Stimulated activated CD8-positive, alpha-beta memory T cell treated with anti-CD3 and anti-CD28 coated beads, Interleukin-15, amount 100 ng/mL, for 24 hours (primary cell): ENCODE measurements around the gene ARMC5.
"Not testable (repeated sequence)": the region's sequence is repeated elsewhere in the genome, so short reads cannot be mapped to it uniquely, and the experiment has no call there.

ENCODE experiments used
- DNase-seq: peaks from one replicate; pipeline ENCODE4 v3.0.0-alpha.2; 2020; ENCODE audit warnings: low read depth

Gene ARMC5

DNA sequence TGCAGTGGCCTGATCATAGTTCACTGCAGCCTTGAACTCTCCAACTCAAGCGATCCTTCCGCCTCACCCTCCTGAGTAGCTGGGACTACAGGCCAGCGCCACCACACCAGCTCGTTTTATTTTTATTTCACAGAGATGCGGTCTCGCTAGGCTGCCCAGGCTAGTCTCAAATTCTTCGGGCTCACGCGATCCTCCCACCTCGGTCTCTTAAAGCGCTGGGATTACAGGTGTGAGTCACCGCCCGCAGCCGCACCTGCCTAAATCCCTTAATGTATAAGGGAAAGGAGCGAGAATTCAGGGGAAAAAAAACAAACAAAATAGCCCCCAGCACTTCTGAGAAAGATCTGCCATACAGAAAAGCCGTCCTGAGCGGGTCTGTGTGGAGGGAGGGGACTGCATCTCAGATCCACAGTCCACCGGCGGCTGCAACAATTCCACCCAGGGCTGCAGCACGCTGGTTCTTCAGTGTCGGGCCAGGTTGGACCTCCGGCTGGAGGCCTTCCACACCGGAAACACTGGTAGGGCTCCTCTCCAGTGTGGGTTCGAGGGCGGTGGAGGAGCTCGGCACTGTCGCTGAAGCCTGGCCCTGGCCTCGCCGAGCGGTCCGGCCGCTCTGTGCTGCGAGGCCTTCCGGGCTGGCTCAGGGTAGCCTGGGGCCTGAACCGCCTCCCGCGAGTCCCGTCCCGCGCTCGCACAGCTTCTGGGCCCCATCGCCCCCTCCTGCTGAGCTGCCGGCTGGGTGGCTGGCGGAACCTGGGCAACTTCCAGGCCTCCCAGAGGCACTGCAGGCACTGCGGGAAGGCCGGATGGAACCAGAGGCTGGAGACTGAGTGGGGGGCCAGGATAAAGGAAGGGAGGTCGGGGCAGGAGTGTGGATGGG lies 23.7 kb upstream of the ARMC5 start:
- no peak for DNase-seq

DNA sequence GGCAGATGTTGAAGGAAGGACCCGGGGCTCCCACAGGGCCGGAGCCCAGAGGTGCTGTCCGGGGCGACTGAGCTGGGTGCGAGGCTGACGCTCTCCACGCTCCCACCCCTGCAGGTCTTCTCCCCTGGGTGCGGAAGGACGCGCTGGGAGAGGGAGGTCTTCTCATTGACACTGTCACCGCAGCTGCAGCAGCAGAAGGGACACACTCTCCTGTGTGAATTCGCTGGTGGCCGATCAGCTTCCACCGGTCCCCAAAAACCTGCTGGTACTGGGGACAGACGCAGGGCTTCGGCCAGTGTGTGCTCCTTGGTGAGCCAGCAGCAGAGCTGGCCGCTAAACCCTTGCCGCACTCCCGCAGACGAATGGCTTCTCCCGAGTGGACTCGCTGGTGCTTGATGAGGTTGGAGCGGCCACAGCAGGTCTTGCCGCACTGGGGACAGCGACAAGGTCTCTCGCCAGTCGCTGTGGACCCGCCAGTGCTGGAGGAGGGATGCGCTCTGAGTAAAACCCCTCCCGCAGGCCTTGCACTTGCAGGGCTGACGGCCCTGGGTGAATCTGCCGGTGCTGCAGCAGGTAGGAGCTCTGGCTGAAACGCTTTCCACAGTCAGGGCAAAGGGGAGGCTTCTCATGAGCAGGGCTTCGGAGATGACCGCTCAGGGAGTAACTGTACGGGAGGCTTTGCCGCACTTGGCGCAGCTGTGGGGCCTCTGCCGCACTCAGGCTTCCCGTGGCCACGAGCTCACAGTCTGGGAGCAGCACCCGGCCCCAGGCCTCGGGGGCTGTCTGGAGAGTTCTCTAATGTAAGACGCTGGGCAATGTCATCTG lies 22.9 kb upstream of the ARMC5 start:
- DNase-seq = no peak

DNA sequence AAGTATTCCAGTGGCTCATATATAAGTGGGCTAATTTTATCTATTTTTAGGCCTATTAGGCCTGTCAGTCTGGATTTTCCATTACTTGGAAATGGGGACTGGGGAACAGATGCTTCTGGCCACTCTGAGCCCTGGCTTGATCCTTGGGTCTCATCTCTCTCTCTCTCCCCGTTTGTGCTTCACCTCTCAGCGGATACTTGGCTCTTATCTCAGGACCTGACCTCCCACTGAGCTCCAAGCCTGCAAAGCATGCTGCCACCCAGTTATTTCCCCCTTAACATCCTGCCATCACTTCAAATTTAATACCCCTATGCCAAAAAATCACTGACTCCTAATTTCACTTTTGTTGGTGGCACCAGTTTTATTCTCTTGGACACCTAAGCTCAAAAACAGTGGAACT lies 20.9 kb upstream of the ARMC5 start:
- DNase-seq = no peak

DNA sequence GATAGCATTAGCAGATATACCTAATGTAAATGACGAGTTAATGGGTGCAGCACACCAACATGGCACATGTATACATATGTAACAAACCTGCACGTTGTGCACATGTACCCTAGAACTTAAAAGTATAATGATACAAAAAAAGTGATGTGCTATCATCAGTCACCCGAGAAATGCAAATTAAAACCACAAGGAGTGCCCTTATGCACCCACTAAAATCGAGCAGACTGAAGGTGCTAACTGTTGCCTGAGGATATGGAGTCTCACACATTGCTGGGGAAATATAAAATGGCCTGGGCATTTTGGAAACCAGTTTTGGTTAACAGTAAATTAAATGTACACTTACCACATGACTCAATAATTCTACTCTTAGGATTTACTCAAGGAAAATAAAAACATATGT lies 20.3 kb upstream of the ARMC5 start:
- not testable (repeated sequence) for DNase-seq

DNA sequence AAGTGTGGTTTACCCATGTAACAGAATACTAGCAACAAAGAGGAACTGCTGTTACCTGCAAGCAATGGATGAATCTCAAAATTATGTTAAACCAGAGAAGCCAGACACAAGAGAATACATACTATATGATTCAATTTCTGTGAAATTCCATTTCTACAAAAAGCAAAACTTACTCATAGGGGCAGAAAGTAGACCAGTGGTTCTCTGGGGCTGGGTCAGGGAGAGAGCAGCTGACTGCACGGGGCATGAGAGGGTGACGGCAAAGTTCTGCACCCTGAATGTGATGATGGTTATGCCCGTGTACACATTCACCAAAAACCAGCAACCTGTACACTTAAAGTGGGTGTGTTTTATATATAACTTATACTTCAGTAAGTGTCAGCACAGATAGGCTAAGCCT lies 19.8 kb upstream of the ARMC5 start:
- no peak for DNase-seq

DNA sequence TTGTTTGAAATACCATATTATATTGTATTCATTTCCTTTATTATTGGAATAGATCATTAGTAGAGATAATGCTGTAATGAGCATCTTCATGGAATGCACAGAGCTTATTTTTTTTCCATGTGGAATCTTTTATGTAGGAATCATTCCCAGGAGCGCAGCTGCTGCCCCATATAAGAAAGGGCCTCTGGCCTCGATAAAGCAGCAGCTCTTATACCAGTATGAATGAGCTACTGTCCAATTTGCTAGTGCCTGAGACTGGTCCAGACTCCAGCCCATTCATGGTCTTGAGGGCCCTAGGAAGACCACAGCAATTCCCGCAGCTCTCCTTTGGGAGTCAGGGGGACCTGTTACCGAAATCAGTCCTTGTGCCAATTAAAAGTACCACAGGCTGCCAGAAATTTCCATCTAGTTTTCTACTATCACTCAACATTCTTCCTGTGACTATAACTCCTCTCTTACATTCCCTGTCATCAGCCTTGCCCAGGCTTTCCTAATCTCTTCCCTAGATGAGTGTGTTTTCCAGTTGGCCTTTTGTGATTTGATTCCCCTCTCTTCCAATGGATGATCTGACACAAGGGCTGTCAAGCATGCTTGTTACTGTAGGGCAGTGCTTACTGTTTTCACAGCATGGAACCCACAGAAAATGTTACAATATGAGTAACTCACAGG lies 18.7 kb upstream of the ARMC5 start:
- no peak for DNase-seq

DNA sequence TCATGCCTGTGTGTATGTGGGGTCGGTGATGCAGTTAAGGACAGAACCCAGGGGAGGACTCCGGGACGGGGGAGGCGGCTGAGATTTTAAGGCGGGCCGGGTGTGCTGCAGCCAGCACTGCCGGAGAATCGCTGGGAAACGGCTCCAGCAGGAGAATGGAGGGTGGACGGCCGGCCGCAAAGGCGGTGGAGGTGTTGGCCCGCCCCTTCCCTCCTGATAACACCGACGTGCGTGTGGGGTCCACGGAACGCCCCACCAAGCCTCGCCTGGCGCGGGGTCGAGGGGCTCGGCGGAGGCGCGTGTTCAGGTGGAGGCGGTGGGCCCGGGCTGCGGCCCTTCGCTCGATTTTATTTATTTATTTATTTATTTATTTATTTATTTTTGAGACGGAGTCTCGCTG lies 17.3 kb upstream of the ARMC5 start:
- DNase-seq = no peak

DNA sequence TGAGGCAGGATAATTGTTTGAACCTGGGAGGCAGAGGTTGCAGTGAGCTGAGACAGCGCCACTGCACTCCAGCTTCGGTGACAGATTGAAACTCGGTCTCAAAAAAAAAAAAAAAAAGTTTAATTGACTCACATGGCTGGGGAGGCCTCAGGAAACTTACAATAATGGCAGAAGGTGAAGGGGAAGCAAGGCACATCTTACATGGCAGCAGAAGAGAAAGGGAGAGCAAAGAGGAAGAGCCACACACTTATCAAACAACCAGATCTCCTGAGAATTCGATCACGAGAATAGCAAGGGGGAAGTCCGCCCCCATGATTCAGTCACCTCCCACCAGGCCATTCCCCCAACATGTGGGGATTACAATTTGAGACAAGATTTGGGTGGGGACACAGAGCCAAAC lies 13.4 kb upstream of the ARMC5 start:
- not testable (repeated sequence) for DNase-seq

DNA sequence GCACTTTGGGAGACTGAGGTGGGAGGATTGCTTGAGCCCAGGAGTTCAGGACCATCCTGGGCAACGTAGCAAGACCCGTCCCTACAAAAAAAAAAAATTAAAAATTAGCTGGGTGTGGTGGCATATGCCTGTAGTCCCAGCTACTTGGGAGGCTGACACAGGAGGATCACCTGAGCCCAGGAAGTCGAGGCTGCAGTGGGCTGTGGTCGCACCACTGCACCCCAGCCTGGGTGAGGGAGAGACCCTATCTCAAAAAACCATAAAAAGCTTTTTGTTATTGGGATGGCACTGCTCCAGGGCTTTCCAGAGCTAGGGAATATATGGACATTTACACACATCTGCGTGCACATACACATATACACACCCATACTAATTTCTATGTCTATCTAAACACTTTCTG lies 8.1 kb upstream of the ARMC5 start:
- DNase-seq = no peak

DNA sequence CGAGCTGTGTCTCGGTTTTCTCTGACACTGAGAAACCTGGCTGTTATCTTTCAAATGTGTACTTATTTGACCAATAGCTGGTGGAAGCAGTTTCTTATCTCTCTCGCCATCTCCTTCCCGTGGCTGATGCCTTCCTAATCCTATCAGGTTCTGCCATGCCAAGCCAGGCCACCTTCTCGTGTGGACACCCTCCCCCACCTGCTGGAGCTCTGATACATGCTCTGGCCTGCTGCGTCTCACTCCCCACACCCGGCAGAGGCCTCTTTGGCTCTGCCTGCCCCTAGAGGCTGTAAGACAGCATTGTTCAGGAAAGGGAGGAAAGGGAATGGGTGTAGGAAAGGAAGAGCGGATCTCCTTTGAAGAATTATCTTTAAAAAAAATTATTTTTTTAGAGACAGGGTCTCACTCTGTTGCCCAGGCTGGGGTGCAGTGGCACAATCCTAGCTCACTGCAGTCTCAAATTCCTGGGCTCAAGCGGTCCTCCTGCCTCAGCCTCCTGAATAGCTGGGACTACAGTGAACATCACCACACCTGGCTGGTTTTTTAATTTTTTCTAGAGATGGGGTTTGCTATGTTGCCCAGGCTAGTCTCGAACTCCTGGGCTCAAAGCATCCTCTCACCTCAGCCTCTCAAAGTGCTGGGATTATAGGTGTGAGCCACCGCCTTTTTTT lies 7.5 kb upstream of the ARMC5 start:
- no peak for DNase-seq

DNA sequence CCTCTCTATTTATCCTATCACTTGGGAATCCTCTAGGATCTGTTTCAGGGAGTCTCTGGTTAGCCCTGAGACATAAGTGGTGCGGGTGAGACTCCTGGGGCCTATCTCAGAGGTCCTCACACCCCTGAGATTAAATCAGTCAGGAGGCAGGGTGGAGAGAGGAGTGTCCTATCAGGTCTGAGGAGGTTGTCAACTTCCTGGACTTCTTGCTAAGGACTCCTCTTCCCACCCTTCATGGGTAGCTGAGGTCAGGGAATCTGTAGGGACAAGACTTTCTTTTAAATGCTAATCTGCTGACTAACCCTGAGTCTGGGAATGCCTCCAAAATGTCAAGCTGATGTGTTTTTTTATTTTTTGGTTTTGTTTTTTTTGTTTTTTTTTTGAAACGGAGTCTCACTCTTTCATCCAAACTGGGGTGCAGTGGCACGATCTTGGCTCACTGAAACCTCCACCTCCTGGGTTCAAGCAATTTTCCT lies 6.6 kb upstream of the ARMC5 start:
- DNase-seq = no peak

DNA sequence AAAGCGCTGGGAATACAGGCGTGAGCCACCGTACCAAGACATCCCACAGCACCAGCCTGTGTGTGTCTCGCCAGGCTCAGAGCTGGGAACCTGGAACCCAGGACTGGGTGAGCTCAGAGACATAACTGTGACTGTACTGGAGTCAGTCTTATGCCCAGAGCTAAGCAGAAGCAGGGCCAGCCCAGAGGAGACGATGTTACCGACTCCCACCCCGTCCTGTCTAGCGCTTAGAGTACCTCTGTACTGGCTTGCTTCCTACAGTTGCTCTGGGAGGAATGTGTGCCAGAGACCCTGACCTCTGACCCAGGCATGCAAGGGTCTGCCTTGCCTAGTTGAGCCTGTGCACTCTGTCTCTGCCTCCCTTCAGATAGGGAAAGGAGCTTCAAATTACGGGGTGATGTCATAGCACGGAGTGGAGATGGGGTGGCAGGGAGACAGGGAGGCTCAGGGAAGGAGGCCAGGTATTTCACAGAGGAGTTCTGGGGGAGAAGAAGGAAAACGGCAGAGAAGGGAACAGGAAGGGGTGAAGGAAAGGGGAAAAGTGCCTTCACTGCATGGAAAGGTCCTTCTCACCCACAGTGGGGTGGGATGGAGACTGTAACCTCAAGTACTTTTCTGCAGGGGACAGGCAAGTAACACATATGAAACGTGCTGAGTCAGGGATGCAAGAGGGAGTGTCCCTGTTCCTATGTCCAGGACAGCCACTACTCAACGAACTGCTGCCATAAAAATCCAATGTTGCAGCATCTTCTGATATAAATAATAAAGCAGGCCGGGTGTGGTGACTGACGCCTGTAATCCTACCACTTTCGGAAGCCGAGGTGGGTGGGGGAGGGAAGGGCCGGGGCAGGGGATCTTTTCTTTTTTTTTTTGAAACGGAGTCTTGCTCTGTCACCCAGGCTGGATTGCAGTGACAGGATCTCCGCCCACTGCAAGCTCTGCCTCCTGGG lies 5.8 kb upstream of the ARMC5 start:
- no peak for DNase-seq

DNA sequence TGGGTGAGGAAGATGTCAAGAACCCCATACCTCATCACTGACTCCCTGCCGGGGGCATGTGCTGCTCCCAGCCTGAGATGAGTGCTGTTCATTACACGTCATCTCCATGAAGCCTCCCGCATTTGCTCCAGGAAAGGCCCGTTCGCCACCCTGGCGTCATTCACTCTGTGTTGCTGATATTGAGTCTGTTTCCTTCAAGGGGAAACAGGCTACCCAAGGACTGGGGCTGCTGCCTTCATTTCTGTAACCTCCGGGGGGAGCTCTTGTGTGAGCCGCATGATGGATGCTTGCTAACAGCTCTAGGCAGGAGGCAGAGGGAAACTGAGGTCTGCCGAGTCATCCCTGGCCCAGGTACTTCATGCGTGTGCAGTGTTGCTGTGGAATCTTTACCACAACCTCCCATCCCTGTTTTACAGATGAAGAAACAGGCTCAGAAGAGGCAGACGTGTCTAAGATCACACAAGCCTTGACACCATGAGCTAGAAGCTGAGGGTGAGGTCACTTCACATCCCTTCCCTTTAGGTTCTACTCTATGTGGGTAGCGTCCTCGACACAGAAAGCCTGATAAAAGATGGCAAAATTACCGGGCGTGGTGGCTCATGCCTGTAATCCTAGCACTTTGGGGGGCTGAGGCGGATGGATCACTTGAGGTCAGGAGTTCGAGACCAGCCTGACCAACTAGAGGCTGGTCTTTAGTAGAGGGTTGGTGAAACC lies 3.5 kb upstream of the ARMC5 start:
- DNase-seq = no peak

DNA sequence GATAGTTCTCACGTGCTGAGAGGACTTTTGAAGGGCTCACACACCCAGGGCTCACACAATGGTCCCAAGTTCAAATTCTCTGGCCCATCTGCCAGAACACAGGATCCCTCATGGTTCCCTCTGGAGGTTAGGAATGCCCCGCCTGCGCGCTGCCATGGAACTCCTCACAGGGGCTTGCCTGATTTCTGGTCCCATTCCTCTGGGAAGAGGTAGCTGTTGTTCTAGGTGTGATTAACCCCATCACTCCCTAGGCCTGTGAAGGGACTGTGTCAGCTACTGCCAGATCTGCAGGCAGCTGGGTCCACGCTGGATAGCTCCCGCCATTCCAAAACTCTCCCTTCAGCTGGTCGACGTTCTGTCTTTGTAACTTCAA lies 2.3 kb upstream of the ARMC5 start:
- DNase-seq = no peak

DNA sequence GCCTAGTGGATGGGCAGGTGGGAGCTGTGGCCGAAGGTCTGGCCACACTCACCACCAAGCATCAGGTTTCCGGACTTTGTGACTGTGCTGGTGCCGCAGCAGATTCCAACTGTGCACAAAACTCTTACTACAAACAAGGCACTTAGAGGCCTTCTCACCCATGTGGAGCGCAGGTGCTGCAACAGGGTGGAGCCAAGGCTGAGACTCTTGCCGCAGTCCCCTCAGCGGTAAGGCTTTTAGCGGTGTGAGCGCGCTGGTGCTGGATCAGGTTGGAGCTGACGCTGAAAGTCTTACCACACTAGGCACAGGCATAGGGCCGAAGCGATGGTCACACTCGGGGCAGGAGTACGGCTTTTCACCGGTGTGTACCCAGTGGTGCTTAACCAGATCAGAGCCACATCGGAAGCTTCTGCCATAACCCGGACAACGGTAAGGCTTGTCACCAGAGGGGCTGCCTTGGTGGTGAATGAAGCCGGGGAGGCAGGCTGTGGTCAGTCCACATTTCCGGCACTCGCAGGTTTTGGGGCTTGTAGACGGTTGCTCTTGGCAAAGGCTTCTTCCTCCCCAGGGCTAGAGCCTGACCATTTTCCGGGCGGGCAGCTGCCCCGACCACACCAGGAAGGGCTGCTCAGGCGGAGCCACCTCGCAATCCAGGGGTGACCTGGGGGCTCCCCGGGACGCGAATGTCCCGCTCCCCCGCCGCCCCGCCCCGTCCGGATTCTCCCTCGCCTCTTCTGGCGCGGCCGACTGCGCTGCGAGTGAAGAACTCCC lies 1.0 kb upstream of the ARMC5 start:
- DNase-seq = no peak

DNA sequence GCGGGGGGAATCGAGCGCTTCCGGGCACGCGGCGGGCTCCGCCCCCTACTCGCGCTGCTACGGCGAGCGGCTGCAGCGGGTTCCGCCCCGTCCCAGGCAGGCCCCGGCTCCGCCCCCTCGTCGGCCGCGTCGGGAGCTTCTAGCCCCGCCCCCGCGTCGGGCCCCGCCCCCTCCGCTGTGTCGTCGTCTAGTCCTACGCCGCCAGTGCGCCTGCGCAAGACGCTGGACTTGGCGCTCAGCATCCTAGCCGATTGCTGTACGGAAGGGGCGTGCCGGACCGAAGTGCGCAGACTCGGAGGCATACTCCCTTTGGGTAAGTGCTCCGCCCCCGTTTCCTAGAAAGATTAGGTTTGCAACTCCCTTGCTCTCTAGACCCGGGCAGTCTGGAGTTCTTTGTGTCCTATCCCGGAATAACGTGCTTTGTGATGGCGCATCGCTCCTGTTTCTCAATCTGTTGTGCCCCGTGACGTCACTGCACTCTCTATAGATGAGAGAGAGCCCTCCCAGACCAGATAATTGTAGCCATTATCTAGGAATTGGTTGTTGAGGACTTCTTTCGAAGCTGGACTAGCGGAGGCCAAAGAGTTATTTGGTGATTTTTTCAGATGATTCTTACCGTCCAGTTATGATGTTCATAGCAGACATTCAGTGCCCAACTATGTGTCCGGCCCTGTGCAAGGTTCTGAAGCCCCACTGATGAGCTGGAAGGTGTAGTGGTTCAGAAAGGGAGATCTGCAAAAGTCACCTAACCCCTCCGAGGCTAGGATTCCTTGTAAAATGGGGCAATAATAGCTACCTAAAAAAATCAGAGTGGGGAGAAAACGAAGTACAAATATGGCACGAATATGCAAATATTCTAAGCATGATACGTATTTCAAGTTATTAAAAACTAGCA lies 633 bp downstream of the ARMC5 start:
- peak; percentile 100 for DNase-seq

DNA sequence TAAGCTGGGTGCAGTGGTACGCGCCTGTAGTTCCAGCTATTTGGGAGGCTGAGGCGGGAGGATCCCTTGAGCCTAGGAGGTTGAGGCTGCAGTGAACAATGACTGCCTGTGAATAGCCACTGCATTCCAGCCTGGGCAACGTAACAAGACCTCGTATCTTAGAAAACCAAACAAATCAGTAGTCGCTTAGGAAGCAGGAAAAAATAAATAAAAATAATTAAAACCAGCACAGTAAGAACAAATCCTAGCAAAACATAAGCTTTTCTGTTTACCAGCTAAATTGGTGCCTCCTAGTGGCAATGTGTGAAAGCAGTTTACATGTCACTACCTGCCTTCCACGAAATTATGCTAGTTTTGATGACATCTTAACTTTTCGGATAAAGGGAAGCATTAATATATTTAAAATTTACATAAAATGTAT lies 1.3 kb downstream of the ARMC5 start:
- DNase-seq = no peak

DNA sequence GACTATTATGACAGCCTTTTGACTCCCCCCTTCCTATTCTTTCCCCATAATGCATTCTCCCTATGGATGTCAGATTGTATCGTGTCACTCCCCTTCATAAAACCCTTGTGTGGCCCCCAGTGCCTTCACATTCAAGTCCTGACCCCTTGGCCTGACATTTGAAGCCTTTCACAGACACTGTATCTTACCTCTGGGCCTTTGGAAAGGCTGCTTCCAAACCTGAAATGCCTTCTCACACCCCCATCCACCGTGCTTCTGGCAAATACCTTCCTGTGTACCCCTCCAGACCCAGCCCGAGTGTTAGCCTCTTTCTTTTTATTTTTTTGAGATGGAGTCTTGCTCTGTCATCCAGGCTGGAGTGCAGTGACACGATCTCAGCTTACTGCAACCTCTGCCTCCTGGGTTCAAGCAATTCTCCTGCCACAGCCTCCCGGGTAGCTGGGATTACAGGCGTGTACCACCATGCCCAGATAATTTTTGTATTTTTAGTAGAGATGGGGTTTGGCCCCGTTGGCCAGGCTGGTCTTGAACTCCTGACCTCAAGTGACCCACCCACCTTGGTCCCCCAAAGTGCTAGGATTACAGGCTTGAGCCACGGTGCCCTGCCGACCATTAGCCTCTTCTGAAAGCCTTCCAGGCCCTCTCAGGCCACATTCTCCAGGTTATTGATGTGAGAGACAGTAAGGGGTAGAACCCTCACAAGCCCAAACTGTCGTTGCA lies 2.1 kb downstream of the ARMC5 start:
- no peak for DNase-seq
